GF-D8 (cell line): ENCODE data around the gene TAGAP.
"Not testable (repeated sequence)": the region's sequence is repeated elsewhere in the genome, so short reads cannot be mapped to it uniquely, and the experiment has no call there.

Source experiments
- DNase-seq: peaks from one replicate; lab custom pipeline; 2025; lab: John Stamatoyannopoulos, UW

TAGAP gene

GRCh38 chr6:159010037-159010612 is 34.7 kb downstream of the TAGAP start:
- not testable (repeated sequence) for DNase-seq

DNA sequence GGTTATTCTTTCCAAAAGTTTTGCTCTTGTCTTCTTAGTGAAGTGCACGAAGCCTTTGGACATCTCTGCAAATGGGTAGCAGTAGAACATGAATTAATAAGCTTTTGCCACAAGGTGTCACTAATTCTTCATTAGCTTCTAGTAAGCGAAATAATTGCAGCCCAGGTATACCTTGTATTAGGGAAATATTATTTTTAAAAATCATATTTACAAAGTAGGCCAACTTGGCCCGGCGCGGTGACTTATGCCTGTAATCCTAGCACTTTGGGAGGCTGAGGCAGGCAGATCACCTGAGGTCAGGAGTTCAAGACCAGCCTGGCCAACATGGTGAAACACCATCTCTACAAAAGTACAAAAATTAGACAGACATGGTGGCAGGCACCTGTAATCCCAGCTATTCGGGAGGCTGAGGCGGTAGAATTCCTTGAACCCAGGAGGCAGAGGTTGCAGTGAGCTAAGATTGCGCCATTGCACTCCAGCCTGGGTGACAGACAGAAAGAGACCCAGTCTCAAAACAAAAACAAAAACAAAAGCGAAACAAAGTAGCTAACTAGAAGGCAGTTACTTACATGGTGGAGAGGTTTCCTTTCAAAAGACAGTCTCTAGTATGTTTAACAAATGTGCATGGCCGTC is 36.0 kb downstream of the TAGAP start:
- DNase-seq = no peak

DNA sequence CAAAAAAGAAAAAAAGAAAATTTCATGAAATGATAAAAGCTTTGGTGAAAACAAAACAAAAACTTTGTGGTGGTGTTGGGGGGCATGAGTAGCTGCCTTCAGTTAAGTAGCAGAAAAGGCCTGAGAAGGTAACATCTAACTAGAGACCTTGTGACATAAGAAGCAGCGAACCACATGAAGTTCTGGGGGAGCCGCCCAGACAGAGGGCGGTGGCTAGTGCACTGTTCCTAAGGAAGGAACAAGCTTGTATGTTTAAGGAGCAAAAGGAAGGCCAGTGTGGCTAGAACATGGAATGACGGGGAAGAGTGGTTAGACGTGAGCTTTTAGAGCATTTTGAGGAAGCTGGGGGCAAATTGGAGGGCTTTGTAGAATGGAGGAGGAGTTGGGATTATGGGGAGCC is 37.3 kb downstream of the TAGAP start:
- no peak for DNase-seq

GRCh38 chr6:159005436-159005835 is 39.4 kb downstream of the TAGAP start:
- no peak for DNase-seq

DNA sequence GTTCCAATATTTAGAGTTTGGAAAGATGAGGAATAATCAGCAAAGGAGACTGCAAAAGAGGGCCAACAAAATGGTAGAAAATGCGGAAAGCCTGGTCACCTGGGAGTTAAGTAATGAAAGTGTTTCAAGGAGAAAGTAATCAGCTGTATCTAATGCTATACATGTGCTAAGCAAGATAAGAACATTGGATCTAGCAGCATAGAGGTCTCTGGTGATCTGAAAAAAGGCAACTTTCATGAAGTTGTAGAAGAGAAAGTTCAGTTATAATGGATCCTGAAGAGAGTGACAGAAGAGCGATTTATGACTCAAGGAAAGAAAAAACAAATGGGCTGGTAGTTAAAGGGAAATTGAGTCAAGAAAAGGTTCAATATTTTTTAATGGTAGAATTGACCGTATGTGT is 40.2 kb downstream of the TAGAP start:
- no peak for DNase-seq

- DNase-seq = no peak
Measured at GRCh38 chr6:159002432-159003155, 42.2 kb downstream of the TAGAP start.

GRCh38 chr6:158999666-159000403 is 45.0 kb downstream of the TAGAP start, which contains the start of gene RSPH3:
Gene RSPH3 (minus strand): TSS chr6:159000202. CDS start chr6:158999550, 652 bp downstream.
- DNase-seq = peak; percentile 80

DNA sequence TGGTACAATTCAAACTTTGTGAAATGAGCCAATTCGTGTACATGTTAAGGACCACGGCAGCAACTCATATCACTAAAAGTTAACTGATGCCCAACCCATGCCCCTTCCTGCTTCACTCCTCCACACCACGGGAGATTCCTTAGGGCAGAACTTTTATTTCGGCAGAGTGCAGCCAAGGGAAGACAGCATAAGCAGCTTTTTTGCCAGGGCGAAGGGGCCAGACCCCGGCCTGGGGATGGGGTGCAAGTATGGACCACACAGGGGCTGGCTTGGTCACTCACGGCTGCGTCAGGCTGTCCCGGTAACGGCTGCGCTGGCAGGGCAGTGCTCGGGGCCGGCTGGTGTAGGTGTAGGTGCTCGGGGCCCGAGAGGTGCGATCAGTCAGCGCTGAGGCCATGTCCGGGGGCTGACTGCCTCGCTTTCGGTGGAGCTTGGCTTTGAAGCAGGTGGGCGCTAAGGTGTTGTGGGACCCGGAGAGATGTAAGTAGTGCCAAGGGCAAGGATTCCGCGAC is 45.6 kb downstream of the TAGAP start:
- no peak for DNase-seq

DNA sequence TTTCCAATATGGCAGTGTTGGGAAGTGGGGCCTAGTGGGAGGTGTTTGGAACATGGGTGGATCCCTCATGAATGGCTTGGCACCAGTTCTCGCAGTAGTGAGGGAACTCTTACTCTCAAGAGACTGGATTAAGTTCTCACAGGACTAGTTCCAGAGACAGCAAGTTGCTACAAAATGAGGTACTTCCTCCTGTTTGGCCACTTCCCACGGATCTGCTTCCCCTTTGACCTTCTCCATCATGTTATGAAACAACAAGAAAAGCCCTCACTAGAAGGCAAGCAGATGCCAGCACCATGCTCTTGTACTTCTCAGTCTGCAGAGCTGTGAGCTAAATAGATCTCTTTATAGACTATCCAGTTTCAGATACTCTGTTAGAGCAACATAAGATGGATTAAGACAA is 47.9 kb downstream of the TAGAP start:
- DNase-seq = no peak

DNA sequence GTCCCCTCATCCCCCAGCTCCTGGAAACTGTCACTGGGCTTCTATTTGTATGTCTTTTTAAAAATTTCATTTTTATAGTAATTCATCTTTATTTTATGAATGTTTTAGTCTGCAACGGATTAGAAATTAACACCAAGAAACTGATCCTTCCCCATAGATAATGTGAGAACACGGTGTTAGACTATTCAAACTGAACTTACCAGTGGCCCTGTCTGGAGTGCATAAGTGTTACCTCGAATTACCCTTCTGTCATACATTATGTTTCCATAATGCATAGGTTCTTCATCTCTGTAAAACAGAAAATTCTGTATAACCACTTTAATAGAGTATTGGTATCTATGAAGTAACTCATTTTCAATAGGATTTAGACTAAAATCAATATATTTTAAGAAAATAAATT is 51.2 kb downstream of the TAGAP start:
- no peak for DNase-seq

DNA sequence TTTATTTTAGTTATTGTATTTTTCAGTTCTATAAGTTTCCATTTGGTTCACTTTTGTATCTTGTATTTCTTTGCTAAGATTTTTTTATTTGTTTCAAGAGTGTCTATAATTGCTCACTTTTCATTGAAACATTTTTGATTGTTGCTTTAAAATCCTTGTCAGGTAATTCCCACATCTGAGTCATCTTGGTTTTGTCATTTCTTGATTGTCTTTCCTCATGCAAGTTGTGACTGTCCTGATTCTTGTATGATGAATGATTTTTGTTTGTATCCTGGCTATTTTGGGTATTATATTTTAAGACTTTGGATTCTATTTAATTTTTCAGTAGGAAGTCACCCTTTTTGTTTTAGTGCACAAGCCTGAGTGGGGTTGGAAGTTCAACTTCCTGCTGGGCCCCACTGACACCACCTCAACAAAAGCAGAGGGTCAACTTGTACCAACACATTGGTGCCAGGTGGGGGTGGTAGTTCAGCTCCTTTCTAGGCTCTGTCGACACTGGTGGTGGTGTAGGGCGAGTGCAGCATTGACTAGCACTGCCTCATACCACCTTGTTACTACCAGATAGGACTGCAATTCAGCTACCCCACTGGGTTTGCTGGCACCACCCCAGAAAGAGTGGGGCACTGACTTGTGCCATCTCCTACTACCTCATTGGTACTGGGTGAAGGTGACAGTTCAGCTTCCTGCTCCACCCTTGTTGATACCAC is 53.6 kb downstream of the TAGAP start:
- no peak for DNase-seq

DNA sequence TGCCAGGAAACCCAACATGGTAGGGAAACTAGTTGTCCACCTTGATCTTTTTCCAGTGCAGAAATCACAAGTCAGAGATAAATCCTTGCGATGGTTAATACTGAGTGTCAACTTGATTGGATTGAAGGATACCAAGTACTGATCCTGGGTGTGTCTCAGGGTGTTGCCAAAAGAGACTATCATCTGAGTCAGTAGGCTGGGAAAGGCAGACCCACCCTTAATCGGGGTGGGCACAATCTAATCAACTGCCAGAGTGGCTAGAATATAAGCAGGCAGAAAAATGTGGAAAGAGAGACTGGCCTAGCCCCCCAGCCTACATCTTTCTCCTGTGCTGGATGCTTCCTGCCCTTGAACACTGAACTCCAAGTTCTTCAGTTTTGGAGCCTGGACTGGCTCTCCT is 55.1 kb downstream of the TAGAP start:
- DNase-seq = not testable (repeated sequence)

- no peak for DNase-seq
Measured at GRCh38 chr6:158988477-158988876, 56.3 kb downstream of the TAGAP start.

- DNase-seq = no peak
Measured at GRCh38 chr6:158987657-158988056, 57.1 kb downstream of the TAGAP start.
